Activated CD4-positive, alpha-beta T cell treated with anti-CD3 and anti-CD28 coated beads, Interleukin-10, Interleukin-2, amounts not matched to agents 100 ng/mL and 50 ng/mL, durations not matched to agents 16 hours and 8 hours (primary cell): ENCODE measurements around the gene KRT1.

ENCODE experiments used
- DNase-seq: peaks from one replicate; pipeline ENCODE4 v3.0.0-alpha.2; 2020

KRT1 gene

GRCh38 chr12:52659395-52659794, 20.8 kb downstream of the KRT1 start:
- no peak for DNase-seq

- DNase-seq, result no peak
Measured at GRCh38 chr12:52658196-52658595, 22.0 kb downstream of the KRT1 start.

GRCh38 chr12:52657250-52657902, 22.8 kb downstream of the KRT1 start:
- no peak for DNase-seq

- DNase-seq, result no peak
Measured at GRCh38 chr12:52656616-52657015, 23.6 kb downstream of the KRT1 start.

- DNase-seq, result no peak
Measured at GRCh38 chr12:52655720-52656124, 24.5 kb downstream of the KRT1 start.

- no peak for DNase-seq
Measured at GRCh38 chr12:52655251-52655650, 25.0 kb downstream of the KRT1 start.

GRCh38 chr12:52651726-52652261, 28.4 kb downstream of the KRT1 start, which contains the start of gene KRT2:
Gene KRT2 (minus strand): TSS chr12:52652211. CDS start chr12:52652142, 69 bp downstream.
- no peak for DNase-seq

- no peak for DNase-seq
Measured at GRCh38 chr12:52650520-52651081, 29.6 kb downstream of the KRT1 start.

- DNase-seq, result no peak
Measured at GRCh38 chr12:52649066-52649465, 31.1 kb downstream of the KRT1 start.

- DNase-seq, result no peak
Measured at GRCh38 chr12:52648012-52648550, 32.1 kb downstream of the KRT1 start.

GRCh38 chr12:52647601-52648000, 32.6 kb downstream of the KRT1 start:
- no peak for DNase-seq

GRCh38 chr12:52646613-52647012, 33.6 kb downstream of the KRT1 start:
- no peak for DNase-seq

- DNase-seq, result no peak
Measured at GRCh38 chr12:52645982-52646381, 34.2 kb downstream of the KRT1 start.

GRCh38 chr12:52645120-52645761, 35.0 kb downstream of the KRT1 start:
- DNase-seq, result peak; percentile 31

- no peak for DNase-seq
Measured at GRCh38 chr12:52644078-52644415, 36.2 kb downstream of the KRT1 start.

GRCh38 chr12:52643233-52644077, 36.8 kb downstream of the KRT1 start:
- no peak for DNase-seq

- DNase-seq, result no peak
Measured at GRCh38 chr12:52641468-52641867, 38.7 kb downstream of the KRT1 start.

GRCh38 chr12:52637299-52637698, 42.9 kb downstream of the KRT1 start:
- DNase-seq, result no peak

GRCh38 chr12:52636592-52637258, 43.5 kb downstream of the KRT1 start:
- no peak for DNase-seq

GRCh38 chr12:52636189-52636588, 44.0 kb downstream of the KRT1 start:
- DNase-seq, result no peak

- no peak for DNase-seq
Measured at GRCh38 chr12:52634266-52635056, 45.7 kb downstream of the KRT1 start.

GRCh38 chr12:52633383-52633782, 46.8 kb downstream of the KRT1 start:
- no peak for DNase-seq
